Measurements from ENCODE around the gene ENG. TPM values are rescaled to one million over a fixed set of nuclear protein-coding genes. Genes with fewer than 3 reads are reported as not detected.
A peak's percentile ranks its signal among the peaks of the same experiment; 100 is the strongest.

ENG gene
- total RNA-seq, 1 donor from 2014 or later = 675 TPM

DNA sequence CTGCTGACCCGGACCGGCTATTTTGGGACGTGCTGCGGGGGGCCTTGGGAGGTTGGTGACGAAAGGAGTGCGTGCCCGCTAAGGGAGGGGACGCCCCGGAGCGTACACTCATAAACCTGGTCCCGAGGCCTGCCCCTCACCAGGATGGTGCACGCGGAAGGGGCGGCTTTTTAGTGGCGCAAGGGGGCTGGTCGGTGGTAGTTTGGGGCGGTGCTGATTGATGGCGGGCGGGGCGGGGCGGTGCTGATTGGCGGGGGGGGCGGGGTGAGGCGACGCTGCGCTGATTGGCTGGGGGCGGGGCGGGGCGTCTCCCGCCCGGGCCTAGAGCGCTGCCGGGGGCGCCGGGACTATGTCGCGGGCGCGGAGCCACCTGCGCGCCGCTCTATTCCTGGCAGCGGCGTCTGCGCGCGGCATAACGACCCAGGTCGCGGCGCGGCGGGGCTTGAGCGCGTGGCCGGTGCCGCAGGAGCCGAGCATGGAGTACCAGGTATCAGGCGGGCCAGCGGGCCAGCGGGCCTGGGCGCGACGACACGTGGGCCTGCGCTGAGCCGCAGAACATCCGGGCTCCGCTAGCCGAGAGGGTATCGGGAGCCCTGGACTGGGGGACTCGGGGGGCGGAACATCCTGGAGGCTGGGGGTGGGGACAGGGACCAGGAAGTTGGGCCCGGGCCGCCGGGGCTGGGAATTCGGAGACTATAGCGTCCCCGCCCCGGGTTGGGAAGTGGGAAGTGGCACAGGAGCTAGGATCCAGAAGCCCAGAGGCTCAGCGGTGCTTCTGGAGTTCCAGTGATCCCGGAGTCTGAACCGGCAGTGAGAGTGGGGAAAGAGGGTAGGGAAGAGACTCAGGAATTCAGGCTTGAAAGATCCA, 51.6 kb downstream of the ENG start, which contains the start of gene FPGS:
Gene FPGS (plus strand): TSS at position 307 of the 868 bp plus-strand sequence. CDS start 43 bp downstream, at position 350.
- Histone ChIP-seq H3K4me3 (peak within 1 kb of the TSS; percentile 73 to 83), H3K36me3 (peaks cover 14 to 30% of the 10 kb centered on the region in 2 donors), H3K9me3 (no peaks in the 10 kb centered on the region), H3K27me3 (no peaks in the 10 kb centered on the region), H3K27ac (peak within 1 kb of the TSS; percentile 92 to 99), H3K4me1 (peaks cover 21 to 31% of the 10 kb centered on the region in 2 donors)
- intact Hi-C loops (cut with DNase I) = loop anchor here (1.0 to 5.0 kb wide), 4 partner anchors 17 to 114 kb away; partner anchors contain the start of genes CDK9 and ST6GALNAC4
- TF ChIP-seq, protein P1, sequence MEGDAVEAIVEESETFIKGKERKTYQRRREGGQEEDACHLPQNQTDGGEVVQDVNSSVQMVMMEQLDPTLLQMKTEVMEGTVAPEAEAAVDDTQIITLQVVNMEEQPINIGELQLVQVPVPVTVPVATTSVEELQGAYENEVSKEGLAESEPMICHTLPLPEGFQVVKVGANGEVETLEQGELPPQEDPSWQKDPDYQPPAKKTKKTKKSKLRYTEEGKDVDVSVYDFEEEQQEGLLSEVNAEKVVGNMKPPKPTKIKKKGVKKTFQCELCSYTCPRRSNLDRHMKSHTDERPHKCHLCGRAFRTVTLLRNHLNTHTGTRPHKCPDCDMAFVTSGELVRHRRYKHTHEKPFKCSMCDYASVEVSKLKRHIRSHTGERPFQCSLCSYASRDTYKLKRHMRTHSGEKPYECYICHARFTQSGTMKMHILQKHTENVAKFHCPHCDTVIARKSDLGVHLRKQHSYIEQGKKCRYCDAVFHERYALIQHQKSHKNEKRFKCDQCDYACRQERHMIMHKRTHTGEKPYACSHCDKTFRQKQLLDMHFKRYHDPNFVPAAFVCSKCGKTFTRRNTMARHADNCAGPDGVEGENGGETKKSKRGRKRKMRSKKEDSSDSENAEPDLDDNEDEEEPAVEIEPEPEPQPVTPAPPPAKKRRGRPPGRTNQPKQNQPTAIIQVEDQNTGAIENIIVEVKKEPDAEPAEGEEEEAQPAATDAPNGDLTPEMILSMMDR (IDR thresholded peaks at IDR 0.05) = no peak
- peak; percentile 70 to 95 for DNase-seq (ENCODE audit: low spot score in 2 of 2)

DNA sequence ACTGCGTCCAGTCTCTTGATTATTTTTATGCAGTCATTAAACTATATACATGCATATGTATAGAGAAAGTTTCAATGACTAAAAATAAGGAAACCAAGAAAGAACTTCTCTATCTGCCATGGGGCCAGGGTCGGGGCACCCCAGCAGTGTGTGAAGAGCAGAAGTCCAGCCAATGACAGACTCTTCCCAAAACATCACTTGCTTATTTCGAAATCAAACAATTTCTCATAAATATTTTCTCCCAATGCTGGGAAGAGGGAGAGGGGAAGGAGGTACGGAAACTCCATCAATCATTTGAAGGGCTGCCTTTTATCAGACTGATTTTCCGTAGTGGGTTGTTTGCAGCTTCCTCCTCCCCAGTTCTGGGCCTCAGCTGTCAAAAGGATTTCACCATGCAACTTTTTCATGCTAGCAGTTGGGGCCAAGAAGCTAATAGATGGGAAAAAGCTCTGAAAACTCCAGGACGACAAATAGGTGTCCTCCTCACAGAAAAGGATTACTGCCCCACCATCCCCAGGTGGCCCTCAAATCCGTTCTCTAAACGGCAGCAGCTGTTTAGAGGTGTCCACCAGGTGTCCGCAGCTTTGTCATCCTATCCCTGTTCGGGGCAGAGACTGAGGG, 52.4 kb downstream of the ENG start:
- H3K4me1 ChIP-seq = peaks cover 21 to 31% of the 10 kb centered on the region in 2 donors
- H3K9me3 ChIP-seq = no peaks in the 10 kb centered on the region
- no peak for DNase-seq (ENCODE audit: low spot score in 2 of 2)
- peak overlapping the region; percentile 92 to 99 for H3K27ac ChIP-seq
- peak overlapping the region; percentile 73 to 83 for H3K4me3 ChIP-seq
- intact Hi-C loops (cut with DNase I) = loop anchor here (1.0 to 5.0 kb wide), 4 partner anchors 16 to 115 kb away; partner anchors contain the start of genes CDK9 and ST6GALNAC4
- H3K27me3 ChIP-seq = no peaks in the 10 kb centered on the region
- peaks cover 7 to 23% of the 10 kb centered on the region in 2 donors for H3K36me3 ChIP-seq
- TF ChIP-seq, protein P1 (IDR thresholded peaks at IDR 0.05) = peak in 1 of 3 experiments; percentile 30

DNA sequence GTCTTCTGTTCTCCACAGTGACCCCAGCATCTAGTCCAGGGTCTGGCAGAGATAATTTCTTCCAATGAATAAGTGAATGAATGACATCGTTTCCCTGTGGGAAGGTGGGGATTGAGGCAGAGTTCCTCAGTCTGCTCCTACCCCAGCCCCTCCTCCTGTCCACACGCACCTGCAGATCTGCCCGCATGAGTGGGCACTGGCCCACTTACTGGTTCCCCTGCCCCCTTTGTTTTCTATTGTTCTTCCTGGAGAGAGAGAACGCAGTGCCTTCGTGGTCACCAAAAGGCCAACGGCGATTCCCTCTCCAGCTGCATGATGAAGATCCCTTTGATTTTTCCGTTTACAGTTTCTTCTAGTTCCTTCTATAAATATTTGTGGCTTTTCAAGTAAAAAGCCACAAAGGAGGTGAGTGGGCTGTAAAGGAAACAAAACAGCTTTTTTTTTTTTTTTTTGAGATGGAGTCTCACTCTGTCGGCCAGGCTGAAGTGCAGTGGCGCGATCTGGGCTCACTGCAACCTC, 57.5 kb downstream of the ENG start:
- H3K36me3 ChIP-seq = peaks cover 11 to 13% of the 10 kb centered on the region in 2 donors

DNA sequence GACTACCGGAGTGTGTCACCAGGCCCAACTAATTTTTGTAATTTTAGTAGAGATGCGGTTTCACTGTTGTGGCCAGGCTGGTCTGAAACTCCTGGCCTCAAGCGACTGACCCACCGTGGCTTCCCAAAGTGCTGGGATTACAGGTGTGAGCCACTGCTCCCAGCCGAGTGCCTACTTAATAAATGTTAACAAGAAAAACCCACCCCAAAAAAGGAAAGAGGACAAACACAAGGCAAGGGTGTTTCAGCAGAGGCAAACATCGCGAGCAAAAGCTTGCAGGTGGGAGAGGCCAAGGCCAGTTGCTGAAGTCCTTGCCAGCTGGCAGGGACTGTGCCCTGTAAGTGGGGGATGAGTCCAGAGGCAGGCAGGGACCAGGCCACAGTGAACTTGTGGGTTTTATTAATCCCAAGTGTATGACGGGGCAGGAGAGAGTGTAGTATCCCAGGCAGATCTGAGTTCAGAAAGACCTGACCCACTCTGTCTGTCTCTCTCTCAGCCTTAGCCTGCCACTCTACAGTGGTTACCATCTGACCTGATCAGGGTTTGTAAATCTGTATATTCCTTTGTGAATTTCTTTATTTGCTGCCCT, 58.1 kb downstream of the ENG start:
- no peak for DNase-seq (ENCODE audit: low spot score in 2 of 2)
- Histone ChIP-seq H3K4me1 (peaks cover 0 to 15% of the 10 kb centered on the region in 2 donors), H3K27ac (peak overlapping the region; percentile 31 to 45), H3K4me3 (no peak overlapping the region), H3K36me3 (peaks cover 17 to 18% of the 10 kb centered on the region in 2 donors), H3K27me3 (no peaks in the 10 kb centered on the region), H3K9me3 (no peaks in the 10 kb centered on the region)
- intact Hi-C loops (cut with DNase I) = no loop called here
- TF ChIP-seq, protein P1 (IDR thresholded peaks at IDR 0.05) = no peak

More for the DNA sequence above, 57.5 kb downstream of the ENG start:
- Histone ChIP-seq H3K9me3 (no peaks in the 10 kb centered on the region), H3K27ac (peak overlapping the region; percentile 31 to 45), H3K4me1 (peaks cover 0 to 18% of the 10 kb centered on the region in 2 donors), H3K27me3 (no peaks in the 10 kb centered on the region), H3K4me3 (no peak overlapping the region)
- DNase-seq (ENCODE audit: low spot score in 2 of 2) = no peak
- intact Hi-C loops (cut with DNase I) = no loop called here
- TF ChIP-seq, protein P1 (IDR thresholded peaks at IDR 0.05) = no peak
